ENCODE measurements around the gene MBOAT7.

MBOAT7 gene

DNA sequence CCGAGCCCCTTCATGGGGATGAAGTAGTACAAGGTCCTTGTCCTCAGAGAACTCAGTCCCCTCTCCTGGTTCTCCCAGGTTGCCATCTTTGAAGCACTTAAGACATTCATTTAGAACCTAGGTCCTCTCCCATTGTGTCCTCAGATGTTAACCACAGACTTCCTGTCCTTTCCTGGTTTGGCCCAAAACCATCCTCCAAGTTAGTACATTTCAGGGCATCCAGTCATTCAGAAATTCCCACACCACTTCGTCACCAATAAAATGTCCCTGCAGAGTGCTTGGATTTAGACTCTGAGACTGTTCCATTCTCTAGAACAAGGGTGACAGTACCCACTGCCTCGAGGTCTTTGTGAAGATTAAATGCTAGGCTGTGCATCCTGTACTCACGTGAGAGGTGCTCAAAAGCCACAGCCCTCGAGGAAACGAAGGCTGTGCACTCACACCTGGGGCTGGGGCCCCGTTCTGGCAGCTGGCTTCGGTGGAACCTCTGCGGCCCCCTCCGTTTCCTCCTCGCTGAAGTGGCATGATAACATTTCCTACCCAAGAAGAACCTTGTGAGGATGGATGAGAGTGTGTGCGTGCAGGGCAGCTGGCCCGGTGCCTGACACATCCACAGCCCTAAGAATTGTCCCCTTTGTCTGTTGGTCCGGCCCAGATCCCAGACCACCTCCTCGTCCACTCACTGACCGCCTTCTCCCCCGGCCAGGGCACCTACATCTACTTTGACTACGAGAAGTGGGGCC lies 34.6 kb downstream of the MBOAT7 start:
- no peak for DNase-seq (ENCODE audit: extremely low read depth, insufficient read length)
- TF ChIP-seq, protein P1, sequence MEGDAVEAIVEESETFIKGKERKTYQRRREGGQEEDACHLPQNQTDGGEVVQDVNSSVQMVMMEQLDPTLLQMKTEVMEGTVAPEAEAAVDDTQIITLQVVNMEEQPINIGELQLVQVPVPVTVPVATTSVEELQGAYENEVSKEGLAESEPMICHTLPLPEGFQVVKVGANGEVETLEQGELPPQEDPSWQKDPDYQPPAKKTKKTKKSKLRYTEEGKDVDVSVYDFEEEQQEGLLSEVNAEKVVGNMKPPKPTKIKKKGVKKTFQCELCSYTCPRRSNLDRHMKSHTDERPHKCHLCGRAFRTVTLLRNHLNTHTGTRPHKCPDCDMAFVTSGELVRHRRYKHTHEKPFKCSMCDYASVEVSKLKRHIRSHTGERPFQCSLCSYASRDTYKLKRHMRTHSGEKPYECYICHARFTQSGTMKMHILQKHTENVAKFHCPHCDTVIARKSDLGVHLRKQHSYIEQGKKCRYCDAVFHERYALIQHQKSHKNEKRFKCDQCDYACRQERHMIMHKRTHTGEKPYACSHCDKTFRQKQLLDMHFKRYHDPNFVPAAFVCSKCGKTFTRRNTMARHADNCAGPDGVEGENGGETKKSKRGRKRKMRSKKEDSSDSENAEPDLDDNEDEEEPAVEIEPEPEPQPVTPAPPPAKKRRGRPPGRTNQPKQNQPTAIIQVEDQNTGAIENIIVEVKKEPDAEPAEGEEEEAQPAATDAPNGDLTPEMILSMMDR (IDR thresholded peaks at IDR 0.05; ENCODE audit: insufficient read depth, low read length, poor library complexity, severe bottlenecking): no peak
- Histone ChIP-seq H3K36me3 (ENCODE audit: control insufficient read depth, insufficient read depth, low read length) (peaks cover 49% of the 10 kb centered on the region), H3K4me3 (replicated peaks; ENCODE audit: low read depth, low read length) (no peak overlapping the region), H3K27me3 (replicated peaks; ENCODE audit: control insufficient read depth, insufficient read depth, low read length) (no peaks in the 10 kb centered on the region)

DNA sequence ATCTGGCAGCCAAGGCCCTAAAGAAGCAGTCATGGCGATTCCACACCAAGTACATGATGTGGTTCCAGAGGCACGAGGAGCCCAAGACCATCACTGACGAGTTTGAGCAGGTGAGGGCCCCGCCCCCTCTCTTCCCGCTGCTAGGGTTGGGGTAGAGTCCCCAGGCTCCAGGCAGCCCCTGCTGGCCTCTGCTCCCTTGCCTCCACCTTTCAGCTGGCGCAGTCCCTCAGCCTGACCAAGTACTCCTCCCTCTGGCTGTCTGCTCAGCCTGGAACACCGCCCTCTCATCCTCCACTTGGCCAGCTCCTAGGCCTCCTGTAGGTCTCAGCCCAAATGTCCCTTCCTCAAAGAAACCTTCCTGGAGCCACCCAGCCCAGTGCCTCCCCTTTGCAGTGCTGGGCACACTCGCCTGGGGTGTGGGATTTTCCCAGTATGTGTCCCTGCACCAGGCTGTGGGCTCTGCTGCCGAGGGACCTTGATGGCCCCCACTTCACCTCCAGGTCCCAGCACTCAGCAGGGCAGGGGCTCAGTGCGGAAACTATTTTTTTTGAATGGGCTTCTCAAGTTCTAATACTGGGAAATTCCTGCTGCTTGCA lies 35.6 kb downstream of the MBOAT7 start:
- DNase-seq (ENCODE audit: extremely low read depth, insufficient read length): no peak
- H3K36me3 ChIP-seq (ENCODE audit: control insufficient read depth, insufficient read depth, low read length): peaks cover 54% of the 10 kb centered on the region
- H3K27me3 ChIP-seq (replicated peaks; ENCODE audit: control insufficient read depth, insufficient read depth, low read length): no peaks in the 10 kb centered on the region
- TF ChIP-seq, protein P1 (IDR thresholded peaks at IDR 0.05; ENCODE audit: insufficient read depth, low read length, poor library complexity, severe bottlenecking): no peak
- no peak overlapping the region for H3K4me3 ChIP-seq (replicated peaks; ENCODE audit: low read depth, low read length)

- TF ChIP-seq, protein P1 (IDR thresholded peaks at IDR 0.05; ENCODE audit: insufficient read depth, low read length, poor library complexity, severe bottlenecking): no peak
- no peak for DNase-seq (ENCODE audit: extremely low read depth, insufficient read length)
- Histone ChIP-seq H3K27me3 (replicated peaks; ENCODE audit: control insufficient read depth, insufficient read depth, low read length) (no peaks in the 10 kb centered on the region), H3K4me3 (replicated peaks; ENCODE audit: low read depth, low read length) (no peak overlapping the region), H3K36me3 (ENCODE audit: control insufficient read depth, insufficient read depth, low read length) (peaks cover 56% of the 10 kb centered on the region)
Measured at GRCh38 chr19:54152878-54153524, 36.4 kb downstream of the MBOAT7 start.

- Histone ChIP-seq H3K4me3 (replicated peaks; ENCODE audit: low read depth, low read length) (no peak overlapping the region), H3K36me3 (ENCODE audit: control insufficient read depth, insufficient read depth, low read length) (peaks cover 59% of the 10 kb centered on the region), H3K27me3 (replicated peaks; ENCODE audit: control insufficient read depth, insufficient read depth, low read length) (no peaks in the 10 kb centered on the region)
- TF ChIP-seq, protein P1 (IDR thresholded peaks at IDR 0.05; ENCODE audit: insufficient read depth, low read length, poor library complexity, severe bottlenecking): no peak
- no peak for DNase-seq (ENCODE audit: extremely low read depth, insufficient read length)
Measured at GRCh38 chr19:54152267-54152666, 37.1 kb downstream of the MBOAT7 start.

- TF ChIP-seq, protein P1 (IDR thresholded peaks at IDR 0.05; ENCODE audit: insufficient read depth, low read length, poor library complexity, severe bottlenecking): no peak
- H3K4me3 ChIP-seq (replicated peaks; ENCODE audit: low read depth, low read length): no peak overlapping the region
- peaks cover 62% of the 10 kb centered on the region for H3K36me3 ChIP-seq (ENCODE audit: control insufficient read depth, insufficient read depth, low read length)
Measured at GRCh38 chr19:54151362-54152035, 37.9 kb downstream of the MBOAT7 start.

More at GRCh38 chr19:54151362-54152035, 37.9 kb downstream of the MBOAT7 start:
- no peak for DNase-seq (ENCODE audit: extremely low read depth, insufficient read length)
- H3K27me3 ChIP-seq (replicated peaks; ENCODE audit: control insufficient read depth, insufficient read depth, low read length): no peaks in the 10 kb centered on the region

Data from GM06990 (cell line).